DND-41 (cell line): ENCODE results near the gene GAL.

Source experiments
- ATAC-seq: fragments of 200-7000 bp; cut with Tn5 transposase; 3 replicates; pipeline ENCODE4 v1.9.1; 2021; ENCODE audit warnings: low read depth; ENCODE audit not compliant: insufficient read depth
- DNase-seq: peaks from one replicate; pipeline ENCODE4 v3.0.0-alpha.2; 2020
- H2AFZ ChIP-seq: 2 replicates; pipeline ENCODE4 v1.6.0; 2012; ENCODE audit warnings: low read depth, low read length
- H3K27ac ChIP-seq: 2 replicates; pipeline ENCODE4 v1.5.1; 2012; ENCODE audit warnings: low read length, inconsistent platforms
- H3K27me3 ChIP-seq: fragments of 200-600 bp; sonication (generic); 2 replicates; pipeline ENCODE4 v1.6.0; 2012; ENCODE audit warnings: low read length, mild to moderate bottlenecking, inconsistent platforms; ENCODE audit not compliant: insufficient read depth, poor library complexity
- H3K36me3 ChIP-seq: 2 replicates; pipeline ENCODE4 v1.5.1; 2012; ENCODE audit warnings: low read length, inconsistent platforms; ENCODE audit not compliant: insufficient read depth
- H3K4me1 ChIP-seq: 2 replicates; pipeline ENCODE4 v1.5.1; 2012; ENCODE audit warnings: mild to moderate bottlenecking, low read length; ENCODE audit not compliant: insufficient read depth
- H3K4me2 ChIP-seq: 2 replicates; pipeline ENCODE4 v1.6.0; 2012; ENCODE audit warnings: mild to moderate bottlenecking, moderate library complexity, low read length, inconsistent platforms; ENCODE audit not compliant: insufficient read depth
- H3K4me3 ChIP-seq, 2 experiments: fragments of 200-600 bp in 1 of 2; shearing (Covaris generic) in 1 of 2; 2 replicates each; pipeline ENCODE4 v1.5.1; 2012 to 2016; ENCODE audit warnings: inconsistent platforms in 2 of 2, low read length in 2 of 2, mild to moderate bottlenecking in 2 of 2, low read depth in 1 of 2, moderate library complexity in 1 of 2
- H3K79me2 ChIP-seq: 2 replicates; pipeline ENCODE4 v1.6.0; 2012; ENCODE audit warnings: low read length, inconsistent platforms; ENCODE audit not compliant: insufficient read depth
- H3K9ac ChIP-seq: 2 replicates; pipeline ENCODE4 v1.6.0; 2012; ENCODE audit warnings: low read depth, mild to moderate bottlenecking, inconsistent platforms, low read length, moderate library complexity
- H3K9me3 ChIP-seq: 2 replicates; pipeline ENCODE4 v1.5.1; 2012; ENCODE audit warnings: low read length, moderate library complexity, mild to moderate bottlenecking, inconsistent platforms; ENCODE audit not compliant: insufficient read depth, severe bottlenecking
- H4K20me1 ChIP-seq: 2 replicates; pipeline ENCODE4 v1.6.0; 2012; ENCODE audit warnings: low read length; ENCODE audit not compliant: insufficient read depth
- EZH2 ChIP-seq: IDR thresholded peaks from 3 replicates; pipeline ENCODE4 v1.6.1; 2012; ENCODE audit warnings: borderline replicate concordance, low read depth, mild to moderate bottlenecking, moderate library complexity, low read length, inconsistent platforms; ENCODE audit not compliant: severe bottlenecking
- TF ChIP-seq, protein P1 (sequence below): IDR thresholded peaks from 2 replicates; pipeline ENCODE4 v1.5.1; 2012; ENCODE audit warnings: borderline replicate concordance, low read length, moderate library complexity, mild to moderate bottlenecking; ENCODE audit not compliant: poor library complexity, severe bottlenecking; ENCODE audit errors: extremely low read depth

Gene GAL

DNA sequence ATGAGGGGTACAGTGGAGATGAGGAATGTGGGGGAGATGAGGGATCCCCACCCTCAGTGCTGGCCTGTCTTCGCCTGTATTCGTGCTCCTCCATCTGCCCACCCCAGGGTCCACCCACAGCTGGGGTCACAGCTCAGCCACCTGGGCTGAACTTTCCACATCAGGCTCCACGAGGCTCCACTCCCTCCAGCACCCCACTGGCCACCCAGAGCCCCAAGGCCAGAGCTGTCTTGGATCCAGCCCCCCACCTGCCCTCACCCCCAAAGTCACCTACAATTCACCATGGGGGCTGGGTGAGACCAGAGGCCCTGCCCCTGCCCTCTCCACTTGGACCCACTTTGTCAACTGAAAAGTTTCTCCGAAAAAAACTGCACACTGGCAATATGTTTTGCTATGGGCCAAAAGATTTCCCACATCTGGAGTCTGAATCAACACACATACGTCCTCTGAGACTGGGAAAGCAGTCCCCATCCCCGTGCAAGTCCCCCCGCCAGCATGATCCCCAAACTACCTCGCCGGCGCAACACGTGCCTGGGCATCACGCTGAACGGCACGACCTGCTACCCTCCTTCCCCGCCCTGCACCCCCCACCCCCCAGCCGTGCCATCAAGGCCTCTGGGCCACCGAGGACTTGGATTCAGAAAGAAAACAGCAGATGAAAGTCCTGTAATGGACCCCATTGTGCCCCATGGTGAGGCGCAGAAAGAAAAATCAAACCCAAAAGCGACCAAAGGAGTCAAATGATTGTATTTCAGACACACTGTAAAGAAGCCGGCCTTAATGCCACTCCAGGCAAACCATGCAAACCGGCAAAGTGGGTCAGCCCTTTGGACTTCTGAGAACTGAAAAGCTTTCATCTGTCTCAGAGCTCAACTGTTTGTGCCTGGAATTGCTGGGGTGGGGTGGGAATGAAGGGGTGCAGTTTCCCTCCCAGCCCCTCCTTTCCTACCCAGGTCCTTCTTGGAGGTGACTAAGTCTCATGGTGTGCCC lies 16.5 kb upstream of the GAL start:
- no peak for ATAC-seq
- Histone ChIP-seq H3K36me3 (no peaks in the 10 kb centered on the region), H3K79me2 (no peaks in the 10 kb centered on the region), H3K4me2 (no peak overlapping the region), H3K9me3 (no peaks in the 10 kb centered on the region), H4K20me1 (no peaks in the 10 kb centered on the region), H3K27ac (no peak overlapping the region), H2AFZ (no peak overlapping the region), H3K4me1 (no peaks in the 10 kb centered on the region), H3K9ac (no peak overlapping the region), H3K27me3 (no peaks in the 10 kb centered on the region), H3K4me3 (no peak overlapping the region)
- TF ChIP-seq, protein P1, sequence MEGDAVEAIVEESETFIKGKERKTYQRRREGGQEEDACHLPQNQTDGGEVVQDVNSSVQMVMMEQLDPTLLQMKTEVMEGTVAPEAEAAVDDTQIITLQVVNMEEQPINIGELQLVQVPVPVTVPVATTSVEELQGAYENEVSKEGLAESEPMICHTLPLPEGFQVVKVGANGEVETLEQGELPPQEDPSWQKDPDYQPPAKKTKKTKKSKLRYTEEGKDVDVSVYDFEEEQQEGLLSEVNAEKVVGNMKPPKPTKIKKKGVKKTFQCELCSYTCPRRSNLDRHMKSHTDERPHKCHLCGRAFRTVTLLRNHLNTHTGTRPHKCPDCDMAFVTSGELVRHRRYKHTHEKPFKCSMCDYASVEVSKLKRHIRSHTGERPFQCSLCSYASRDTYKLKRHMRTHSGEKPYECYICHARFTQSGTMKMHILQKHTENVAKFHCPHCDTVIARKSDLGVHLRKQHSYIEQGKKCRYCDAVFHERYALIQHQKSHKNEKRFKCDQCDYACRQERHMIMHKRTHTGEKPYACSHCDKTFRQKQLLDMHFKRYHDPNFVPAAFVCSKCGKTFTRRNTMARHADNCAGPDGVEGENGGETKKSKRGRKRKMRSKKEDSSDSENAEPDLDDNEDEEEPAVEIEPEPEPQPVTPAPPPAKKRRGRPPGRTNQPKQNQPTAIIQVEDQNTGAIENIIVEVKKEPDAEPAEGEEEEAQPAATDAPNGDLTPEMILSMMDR: no peak
- TF ChIP-seq EZH2: no peak
- DNase-seq: no peak

DNA sequence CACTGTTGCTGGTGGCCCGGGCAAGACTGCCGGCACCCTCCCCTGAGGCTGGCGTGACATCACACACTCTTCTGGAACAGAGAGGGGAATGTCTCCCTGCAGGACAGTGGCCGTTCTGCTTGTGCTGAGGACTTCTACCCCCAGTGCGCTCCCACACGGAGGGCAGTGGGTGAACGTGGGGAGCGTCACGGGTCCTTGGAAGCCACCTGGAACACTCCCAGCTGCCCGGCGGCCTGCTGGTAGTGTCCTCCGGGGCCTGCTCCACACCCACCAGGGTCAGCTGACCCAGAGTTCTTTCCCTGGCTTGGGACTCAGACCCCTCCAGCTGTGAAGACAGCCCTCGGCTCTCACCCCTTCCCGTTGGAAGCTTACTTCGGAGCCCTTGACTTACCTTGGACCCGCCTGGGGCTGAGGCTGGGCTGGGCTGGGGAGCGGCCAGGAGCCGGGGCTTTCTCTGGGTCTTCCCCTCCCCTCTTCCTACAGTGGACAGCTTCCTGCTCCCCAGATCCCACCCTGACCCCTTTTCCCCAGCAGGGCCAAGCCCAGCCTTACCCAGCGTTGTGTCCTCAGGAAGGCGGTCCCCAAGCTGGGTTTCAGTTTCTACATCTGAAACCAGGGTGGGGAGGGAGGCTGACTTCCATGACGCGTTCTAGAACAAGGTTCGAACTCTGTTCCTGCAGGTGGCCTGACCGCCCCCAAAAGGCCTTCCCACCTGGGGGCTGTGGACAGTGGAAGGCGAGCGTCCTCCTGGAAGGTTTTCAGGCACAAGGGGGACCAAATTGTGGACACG lies 14.8 kb upstream of the GAL start:
- TF ChIP-seq, protein P1: no peak
- TF ChIP-seq EZH2: no peak
- ATAC-seq: no peak
- H2AFZ ChIP-seq: no peak overlapping the region
- H3K4me2 ChIP-seq: no peak overlapping the region
- no peak overlapping the region for H3K27ac ChIP-seq
- H3K9me3 ChIP-seq: no peaks in the 10 kb centered on the region
- no peak for DNase-seq
- H3K27me3 ChIP-seq: no peaks in the 10 kb centered on the region
- no peaks in the 10 kb centered on the region for H3K36me3 ChIP-seq
- no peaks in the 10 kb centered on the region for H3K4me1 ChIP-seq
- H3K9ac ChIP-seq: no peak overlapping the region
- no peak overlapping the region for H3K4me3 ChIP-seq
- H4K20me1 ChIP-seq: no peaks in the 10 kb centered on the region
- no peaks in the 10 kb centered on the region for H3K79me2 ChIP-seq

DNA sequence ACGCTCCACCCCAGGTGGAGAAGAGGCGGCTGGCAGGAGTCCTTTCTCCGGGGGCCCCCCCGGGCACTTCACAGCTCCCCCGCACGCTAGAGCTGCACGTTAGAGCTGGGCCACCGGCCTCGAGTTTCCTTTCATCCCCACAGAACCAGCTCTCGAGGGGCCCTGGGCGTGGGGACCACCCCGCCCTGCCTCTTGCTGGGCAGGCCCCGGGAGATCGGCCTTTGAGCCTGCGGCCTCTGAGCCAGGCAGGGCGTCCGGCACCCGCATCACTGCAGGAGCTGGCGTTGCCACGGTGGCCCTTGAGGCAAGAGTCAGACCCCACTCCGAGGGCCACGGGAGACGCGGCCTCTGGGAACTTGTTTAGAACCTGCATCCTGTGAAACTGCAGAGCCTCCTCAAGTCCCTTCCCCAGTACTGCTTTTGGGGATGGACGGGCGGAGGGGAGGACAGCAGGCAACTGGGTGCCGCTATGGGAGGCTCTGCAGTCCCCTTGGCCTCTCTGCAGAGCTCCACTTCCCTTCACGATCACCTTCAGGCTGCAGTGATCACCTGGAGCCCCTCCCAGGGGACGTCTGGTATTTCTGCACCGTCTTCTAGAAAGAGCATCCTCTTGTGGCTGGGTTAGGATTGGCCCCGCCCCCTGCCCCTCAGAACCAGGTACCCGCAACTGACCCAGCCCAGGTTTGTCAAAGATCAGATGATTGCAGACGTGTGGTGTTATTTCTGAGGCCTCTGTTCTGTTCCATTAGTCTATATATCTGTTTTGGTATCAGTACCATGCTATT lies 13.9 kb upstream of the GAL start:
- Histone ChIP-seq H3K79me2 (no peaks in the 10 kb centered on the region), H3K9ac (no peak overlapping the region), H3K9me3 (no peaks in the 10 kb centered on the region), H3K4me1 (no peaks in the 10 kb centered on the region), H2AFZ (no peak overlapping the region), H3K27me3 (no peaks in the 10 kb centered on the region), H3K27ac (no peak overlapping the region), H3K4me3 (no peak overlapping the region), H3K4me2 (no peak overlapping the region), H4K20me1 (no peaks in the 10 kb centered on the region), H3K36me3 (no peaks in the 10 kb centered on the region)
- ATAC-seq (no peak), DNase-seq (no peak)
- TF ChIP-seq EZH2: no peak
